ENCODE results near the gene MTUS2. TPM values are rescaled to one million over a fixed set of nuclear protein-coding genes. Genes with fewer than 3 reads are reported as not detected.

The MTUS2 gene
- total and polyA plus RNA-seq, 9 of the 15 experiments (the other 6 are each of a cell fraction or from before 2014, with no cell fraction given): 0.01 to 0.28 (median 0.06) TPM; not detected in 1

DNA sequence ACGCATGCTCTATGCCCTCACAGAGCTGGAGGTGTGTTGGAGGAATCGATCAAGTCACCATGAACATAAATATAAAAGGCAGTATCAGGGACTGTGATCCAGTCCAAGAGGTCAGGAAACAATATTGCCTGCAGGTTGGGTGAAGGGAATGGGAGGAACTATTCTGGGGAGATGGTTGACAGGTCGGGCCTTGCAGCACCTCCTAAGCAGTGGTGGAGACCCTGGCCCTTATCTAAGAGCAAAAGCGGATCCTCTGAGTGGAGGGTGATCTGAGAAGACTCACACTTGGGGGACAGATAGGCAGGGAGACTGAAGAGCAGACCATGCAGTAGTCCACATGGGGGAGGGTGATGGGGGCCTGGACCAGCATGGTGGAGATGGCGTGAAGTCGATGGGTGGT is 561.9 kb downstream of the MTUS2 start:
- Histone ChIP-seq H3K4me1 (replicated peaks in 1 of 2; ENCODE audit: control insufficient read depth in 2 of 2, insufficient read depth in 2 of 2, low read length in 2 of 2) (peaks cover 0 to 6% of the 10 kb centered on the region in 2 experiments; a peak in 3 of 5 replicates), H3K9ac (ENCODE audit: insufficient read depth in 1 of 2, low read depth in 2 of 2, low read length in 2 of 2) (no peak overlapping the region), H3K27ac (ENCODE audit: extremely low read depth, low read depth, low read length) (no peak overlapping the region), H3K9me1 (ENCODE audit: control insufficient read depth, insufficient read depth, low read length) (no peaks in the 10 kb centered on the region), H3K36me3 (ENCODE audit: control insufficient read depth, insufficient read depth, low read length) (no peaks in the 10 kb centered on the region), H2AFZ (ENCODE audit: low read depth, low read length) (no peak overlapping the region), H3K9me3 (replicated peaks; ENCODE audit: control insufficient read depth, insufficient read depth, low read depth, low read length) (no peaks in the 10 kb centered on the region), H4K20me1 (replicated peaks; ENCODE audit: control insufficient read depth, insufficient read depth, low read length) (no peaks in the 10 kb centered on the region), H3K4me2 (ENCODE audit: insufficient read depth, low read length) (no peak overlapping the region), H3K4me3 (no peak overlapping the region), H3K27me3 (ENCODE audit: control insufficient read depth in 2 of 2, insufficient read depth in 2 of 2, low read length in 2 of 2) (peaks cover 0 to 6% of the 10 kb centered on the region in 2 experiments; a peak in 2 of 5 replicates), H3K79me2 (ENCODE audit: control insufficient read depth, insufficient read depth, low read length) (no peaks in the 10 kb centered on the region)
- no peak for ATAC-seq
- no peak for FAIRE-seq
- 0% methylated on average over 4 of the region's 6 CpGs for WGBS (ENCODE audit: insufficient coverage, low coverage, missing lambda C conversion rate)
- TF ChIP-seq, protein P1, sequence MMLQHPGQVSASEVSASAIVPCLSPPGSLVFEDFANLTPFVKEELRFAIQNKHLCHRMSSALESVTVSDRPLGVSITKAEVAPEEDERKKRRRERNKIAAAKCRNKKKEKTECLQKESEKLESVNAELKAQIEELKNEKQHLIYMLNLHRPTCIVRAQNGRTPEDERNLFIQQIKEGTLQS (IDR thresholded peaks at IDR 0.05): no peak
- TF ChIP-seq, protein P1 (CRISPR knock-in tag; conservative IDR thresholded peaks at IDR 0.05): no peak
- TF ChIP-seq KAT8 (IDR thresholded peaks at IDR 0.05; ENCODE audit: low read depth): no peak
- TF ChIP-seq, protein P2, sequence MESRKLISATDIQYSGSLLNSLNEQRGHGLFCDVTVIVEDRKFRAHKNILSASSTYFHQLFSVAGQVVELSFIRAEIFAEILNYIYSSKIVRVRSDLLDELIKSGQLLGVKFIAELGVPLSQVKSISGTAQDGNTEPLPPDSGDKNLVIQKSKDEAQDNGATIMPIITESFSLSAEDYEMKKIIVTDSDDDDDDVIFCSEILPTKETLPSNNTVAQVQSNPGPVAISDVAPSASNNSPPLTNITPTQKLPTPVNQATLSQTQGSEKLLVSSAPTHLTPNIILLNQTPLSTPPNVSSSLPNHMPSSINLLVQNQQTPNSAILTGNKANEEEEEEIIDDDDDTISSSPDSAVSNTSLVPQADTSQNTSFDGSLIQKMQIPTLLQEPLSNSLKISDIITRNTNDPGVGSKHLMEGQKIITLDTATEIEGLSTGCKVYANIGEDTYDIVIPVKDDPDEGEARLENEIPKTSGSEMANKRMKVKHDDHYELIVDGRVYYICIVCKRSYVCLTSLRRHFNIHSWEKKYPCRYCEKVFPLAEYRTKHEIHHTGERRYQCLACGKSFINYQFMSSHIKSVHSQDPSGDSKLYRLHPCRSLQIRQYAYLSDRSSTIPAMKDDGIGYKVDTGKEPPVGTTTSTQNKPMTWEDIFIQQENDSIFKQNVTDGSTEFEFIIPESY (CRISPR knock-in tag; IDR thresholded peaks at IDR 0.05): no peak
- TF ChIP-seq MCM5 (IDR thresholded peaks at IDR 0.05; ENCODE audit: low read depth): no peak
- TF ChIP-seq ATF7 (IDR thresholded peaks at IDR 0.05): no peak
- TF ChIP-seq, protein P3, sequence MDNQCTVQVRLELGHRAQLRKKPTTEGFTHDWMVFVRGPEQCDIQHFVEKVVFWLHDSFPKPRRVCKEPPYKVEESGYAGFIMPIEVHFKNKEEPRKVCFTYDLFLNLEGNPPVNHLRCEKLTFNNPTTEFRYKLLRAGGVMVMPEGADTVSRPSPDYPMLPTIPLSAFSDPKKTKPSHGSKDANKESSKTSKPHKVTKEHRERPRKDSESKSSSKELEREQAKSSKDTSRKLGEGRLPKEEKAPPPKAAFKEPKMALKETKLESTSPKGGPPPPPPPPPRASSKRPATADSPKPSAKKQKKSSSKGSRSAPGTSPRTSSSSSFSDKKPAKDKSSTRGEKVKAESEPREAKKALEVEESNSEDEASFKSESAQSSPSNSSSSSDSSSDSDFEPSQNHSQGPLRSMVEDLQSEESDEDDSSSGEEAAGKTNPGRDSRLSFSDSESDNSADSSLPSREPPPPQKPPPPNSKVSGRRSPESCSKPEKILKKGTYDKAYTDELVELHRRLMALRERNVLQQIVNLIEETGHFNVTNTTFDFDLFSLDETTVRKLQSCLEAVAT (IDR thresholded peaks at IDR 0.05): no peak
- TF ChIP-seq ZNF165 (CRISPR knock-in tag; IDR thresholded peaks at IDR 0.05; ENCODE audit: borderline replicate concordance): no peak
- TF ChIP-seq ZNF347 (CRISPR knock-in tag; IDR thresholded peaks at IDR 0.05; ENCODE audit: low read depth): no peak
- TF ChIP-seq ZNF584 (CRISPR knock-in tag; IDR thresholded peaks at IDR 0.05; ENCODE audit: low read depth): no peak
- no peak for TF ChIP-seq MAFK (IDR thresholded peaks at IDR 0.05; ENCODE audit: low read length)
- TF ChIP-seq RBM25 (IDR thresholded peaks at IDR 0.05; ENCODE audit: low read depth, low read length, severe bottlenecking): no peak
- no peak for TF ChIP-seq ZNF764 (CRISPR knock-in tag; IDR thresholded peaks at IDR 0.05; ENCODE audit: low read depth)
- TF ChIP-seq, protein P4, sequence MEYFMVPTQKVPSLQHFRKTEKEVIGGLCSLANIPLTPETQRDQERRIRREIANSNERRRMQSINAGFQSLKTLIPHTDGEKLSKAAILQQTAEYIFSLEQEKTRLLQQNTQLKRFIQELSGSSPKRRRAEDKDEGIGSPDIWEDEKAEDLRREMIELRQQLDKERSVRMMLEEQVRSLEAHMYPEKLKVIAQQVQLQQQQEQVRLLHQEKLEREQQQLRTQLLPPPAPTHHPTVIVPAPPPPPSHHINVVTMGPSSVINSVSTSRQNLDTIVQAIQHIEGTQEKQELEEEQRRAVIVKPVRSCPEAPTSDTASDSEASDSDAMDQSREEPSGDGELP (CRISPR knock-in tag; IDR thresholded peaks at IDR 0.05; ENCODE audit: borderline replicate concordance): no peak
- TF ChIP-seq LCOR (CRISPR knock-in tag; IDR thresholded peaks at IDR 0.05): no peak
- TF ChIP-seq, protein P5, sequence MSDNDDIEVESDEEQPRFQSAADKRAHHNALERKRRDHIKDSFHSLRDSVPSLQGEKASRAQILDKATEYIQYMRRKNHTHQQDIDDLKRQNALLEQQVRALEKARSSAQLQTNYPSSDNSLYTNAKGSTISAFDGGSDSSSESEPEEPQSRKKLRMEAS (CRISPR knock-in tag; IDR thresholded peaks at IDR 0.05): no peak
- no peak for TF ChIP-seq RFX5 (IDR thresholded peaks at IDR 0.05; ENCODE audit: low read depth, low read length)
- no peak for TF ChIP-seq TEAD4 (IDR thresholded peaks at IDR 0.05; ENCODE audit: low read length)
- TF ChIP-seq TEAD4 (CRISPR knock-in tag; IDR thresholded peaks at IDR 0.05; ENCODE audit: borderline replicate concordance): no peak
- POLR2A ChIA-PET: no interaction called here
- CTCF ChIA-PET (ENCODE audit: low intra/inter-chr PET ratio): no interaction called here
- no TSS peak for BruUV-seq (replicated peaks)
- in situ Hi-C loops (cut with MboI) (no loop called here), intact Hi-C loops (cut with micrococcal nuclease) (no loop called here)
- no peak for DNase-seq (ENCODE audit: extremely low read depth in 1 of 4, low spot score in 3 of 4)

Data from K562 (cell line).